ENCODE measurements around the gene NHLRC2.

The NHLRC2 gene

DNA sequence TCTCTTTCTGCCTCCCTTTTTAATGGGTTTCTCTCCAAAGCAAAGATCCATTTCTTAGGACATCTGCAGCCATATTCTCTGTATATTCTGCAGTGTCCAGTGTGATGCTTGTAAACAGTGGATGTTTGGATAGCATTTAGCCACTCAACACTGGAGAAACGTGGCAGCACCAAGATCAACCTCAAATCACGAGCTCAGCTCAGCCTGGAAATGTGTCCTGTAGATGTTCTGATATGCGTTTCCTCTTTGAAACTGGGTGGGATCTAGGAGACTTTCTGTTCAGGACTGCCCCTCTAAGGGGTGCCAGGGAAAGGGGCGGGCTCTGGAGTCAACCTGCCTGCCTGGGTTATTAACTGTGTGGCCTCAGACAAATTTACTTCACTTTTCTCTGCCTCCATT is 91.2 kb downstream of the NHLRC2 start:
- DNase-seq = no peak

DNA sequence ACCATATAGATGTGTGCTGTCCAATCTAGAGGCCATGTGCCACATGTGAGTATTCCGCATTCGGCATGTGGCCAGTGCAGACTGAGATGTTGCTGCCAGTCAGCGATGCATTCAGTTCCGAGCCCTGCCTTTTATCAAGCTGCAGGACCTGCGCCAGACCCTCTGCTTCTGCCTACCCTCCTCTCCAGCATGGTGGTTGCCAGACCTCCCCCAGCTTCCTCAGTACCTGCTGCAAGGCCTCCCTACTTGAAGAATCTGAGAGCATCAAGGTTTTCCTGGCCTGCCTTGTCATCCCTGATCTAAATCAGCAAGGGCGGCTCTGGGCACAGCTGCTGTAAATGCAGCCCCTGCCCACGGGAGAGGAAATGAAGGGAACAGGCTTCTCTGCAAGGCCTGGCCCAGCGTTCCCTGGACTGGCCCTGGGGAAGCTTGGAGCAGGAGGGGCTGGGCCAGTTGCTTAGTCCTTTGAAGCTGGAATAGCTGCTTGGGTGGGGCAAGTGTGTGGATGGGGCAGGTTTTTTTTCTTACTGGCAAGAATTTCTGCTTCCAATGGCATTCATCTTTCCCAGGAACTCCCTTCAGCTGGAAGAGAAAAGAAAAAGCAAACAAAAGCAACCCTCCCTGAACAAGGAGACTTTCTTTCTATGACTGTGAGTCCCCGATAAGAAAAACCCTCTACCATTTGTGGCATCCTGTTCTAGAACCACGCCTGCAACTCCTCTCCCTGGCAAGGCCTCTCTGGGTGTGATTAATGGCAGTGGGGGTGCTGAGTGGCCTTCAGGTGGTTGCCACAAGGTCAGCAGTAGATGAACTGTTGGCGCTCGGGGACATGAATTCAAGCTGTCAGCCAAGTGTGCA is 93.0 kb downstream of the NHLRC2 start:
- peak; percentile 50 for DNase-seq

DNA sequence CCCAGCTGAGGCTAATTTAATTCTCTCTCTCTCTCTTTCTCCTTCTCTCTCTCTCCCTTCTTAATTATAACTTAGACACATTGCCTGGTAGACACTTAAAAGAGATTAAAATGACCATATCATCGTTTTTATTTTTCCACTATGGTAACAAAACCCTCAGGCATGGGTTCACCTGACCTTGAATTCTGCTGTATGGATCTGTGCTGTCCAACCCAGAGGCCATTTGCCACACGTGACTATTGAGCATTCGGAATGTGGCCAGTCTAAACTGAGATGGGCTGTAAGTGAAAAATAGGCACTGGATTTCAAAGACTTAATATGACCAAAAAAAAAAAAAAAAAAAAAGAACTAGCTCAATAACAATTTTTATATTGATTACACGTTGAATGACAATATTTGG is 93.6 kb downstream of the NHLRC2 start:
- peak; percentile 50 for DNase-seq

DNA sequence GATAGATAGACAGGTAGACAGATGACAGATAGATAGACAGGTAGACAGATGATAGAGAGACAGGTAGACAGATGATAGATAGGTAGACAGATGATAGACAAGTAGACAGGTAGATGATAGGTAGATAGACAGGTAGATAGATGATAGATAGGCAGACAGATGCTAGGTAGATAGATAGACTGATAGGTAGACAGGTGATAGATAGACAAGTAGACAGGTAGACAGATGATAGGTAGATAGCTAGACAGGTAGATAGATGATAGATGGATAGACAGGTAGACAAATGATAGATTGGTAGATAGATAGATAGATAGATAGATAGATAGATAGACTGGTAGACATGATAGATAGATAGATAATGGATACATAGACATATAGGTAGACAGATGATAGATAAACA is 95.8 kb downstream of the NHLRC2 start:
- no peak for DNase-seq

DNA sequence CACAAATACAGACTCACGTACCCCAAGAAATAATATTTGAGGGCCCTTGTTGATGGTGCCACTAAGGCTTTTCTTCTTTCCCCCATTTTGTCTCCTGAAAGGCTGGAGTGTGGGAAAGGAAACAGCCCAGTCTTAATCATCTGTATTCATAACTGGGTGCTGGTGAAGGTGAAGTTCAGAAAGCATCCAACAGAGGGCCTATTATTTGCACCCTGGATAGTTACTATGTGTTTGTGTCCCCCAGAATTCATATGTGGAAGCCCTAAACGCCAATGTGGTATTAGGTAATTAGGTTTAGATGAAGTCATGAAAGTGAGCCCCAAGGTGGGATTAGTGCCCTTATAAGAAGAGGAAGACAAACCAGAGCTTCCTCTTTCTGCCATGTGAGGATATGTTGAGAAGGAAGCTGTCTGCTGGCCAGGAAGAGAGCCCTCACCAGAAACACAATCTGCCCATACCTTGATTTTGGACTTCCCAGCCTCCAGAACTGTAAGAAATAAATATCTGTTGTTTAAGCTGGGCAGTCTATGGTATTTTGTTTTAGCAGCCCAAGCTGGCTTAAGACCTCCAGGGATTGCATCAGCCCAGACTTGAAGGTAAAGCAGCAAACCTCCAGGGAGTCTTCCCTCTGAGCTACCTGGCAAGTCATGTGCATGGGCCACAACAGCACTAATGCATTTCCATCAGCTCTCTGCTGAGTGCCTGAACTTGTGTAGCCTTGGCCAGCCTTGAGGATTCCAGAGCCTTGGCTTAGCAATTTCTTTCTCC is 99.2 kb downstream of the NHLRC2 start:
- no peak for DNase-seq

DNA sequence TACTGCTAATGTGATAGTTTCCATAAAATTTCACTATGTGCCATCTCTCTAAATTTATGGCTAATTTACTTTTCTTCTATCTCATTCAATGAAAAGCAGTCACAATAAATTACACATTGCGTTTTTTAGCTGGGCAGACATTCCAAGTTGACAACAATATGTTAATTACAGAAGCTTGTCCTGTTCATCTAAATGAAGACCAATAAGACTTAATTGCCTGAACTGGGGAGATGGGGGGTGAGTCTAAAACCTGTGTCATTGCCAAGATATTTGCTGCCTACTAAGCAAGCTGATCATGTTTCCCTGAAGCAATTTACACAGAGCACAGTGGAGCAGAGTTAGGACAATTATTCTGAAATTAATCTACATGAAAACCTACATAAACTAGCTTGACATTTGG is 99.9 kb downstream of the NHLRC2 start:
- no peak for DNase-seq

DNA sequence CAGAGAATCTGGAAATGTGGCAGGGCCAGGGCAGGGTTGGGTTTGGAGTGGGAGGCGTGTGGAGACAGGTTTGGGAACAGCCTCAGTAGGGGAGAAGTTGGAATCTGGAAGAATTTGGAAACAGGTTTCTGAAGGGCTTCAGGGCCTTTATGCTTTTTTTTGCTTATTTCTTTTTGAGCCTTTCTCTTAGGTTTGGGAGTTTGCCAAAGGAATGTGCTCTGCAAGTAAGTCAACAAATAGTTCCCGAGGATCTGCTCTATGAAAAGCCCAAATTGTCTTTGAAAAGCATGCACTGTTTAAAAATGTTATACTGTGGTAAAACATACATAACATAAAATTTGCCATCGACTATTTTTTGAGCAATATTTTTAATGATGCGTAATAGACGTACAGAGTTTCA is 102.6 kb downstream of the NHLRC2 start:
- no peak for DNase-seq

DNA sequence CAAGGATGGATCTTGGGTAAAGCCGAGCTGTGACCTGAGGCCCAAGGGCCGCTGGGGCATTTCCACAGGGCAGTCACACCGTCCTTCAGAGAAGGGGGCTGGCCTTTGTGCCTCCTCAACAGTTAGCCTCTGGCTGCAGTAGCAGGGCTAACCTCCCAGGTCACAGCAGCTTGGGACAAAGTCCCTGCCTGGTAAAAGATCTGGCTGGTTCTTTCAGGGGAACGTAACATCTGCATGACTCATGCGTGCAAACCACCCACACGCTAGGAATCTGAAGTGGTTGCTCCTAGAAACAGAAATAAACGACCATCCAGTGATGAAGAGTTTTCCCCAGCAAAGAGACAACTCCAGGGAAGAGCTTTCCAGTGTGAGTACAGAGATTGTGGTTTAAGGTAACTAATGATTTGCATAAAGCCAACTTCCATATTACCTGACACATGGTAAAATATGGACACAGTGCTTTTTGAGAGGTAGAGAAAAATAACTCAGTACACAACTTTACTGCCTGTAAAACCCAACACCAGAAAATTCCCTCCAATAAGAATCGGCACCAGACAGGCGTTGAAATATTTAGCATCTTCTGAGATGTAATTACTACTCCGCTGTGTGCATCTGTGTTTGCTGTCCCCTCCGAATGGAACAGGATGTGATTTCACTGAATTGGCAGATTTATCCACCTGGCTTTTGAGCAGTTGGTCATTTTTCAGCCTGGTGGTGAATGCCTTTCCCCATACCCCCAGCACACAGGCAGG is 104.3 kb downstream of the NHLRC2 start:
- DNase-seq = peak; percentile 7

DNA sequence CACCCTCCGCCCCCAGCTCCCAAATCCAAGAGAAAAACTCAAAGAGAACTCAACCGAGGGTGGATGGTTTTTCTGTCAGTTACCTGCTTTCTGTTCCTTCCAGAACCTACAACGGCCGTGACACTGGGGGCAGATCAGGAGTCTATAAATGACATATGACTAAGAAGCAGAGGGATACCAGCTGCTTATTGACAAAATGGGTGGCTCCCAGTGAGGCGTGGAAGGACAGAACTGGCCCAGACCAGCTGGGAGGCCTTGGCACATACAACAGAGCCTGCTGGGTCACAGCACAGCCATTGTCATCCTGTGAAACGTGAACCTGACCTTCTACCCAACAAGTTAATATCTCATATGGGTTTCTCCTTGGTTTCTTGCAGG is 104.9 kb downstream of the NHLRC2 start:
- no peak for DNase-seq

DNA sequence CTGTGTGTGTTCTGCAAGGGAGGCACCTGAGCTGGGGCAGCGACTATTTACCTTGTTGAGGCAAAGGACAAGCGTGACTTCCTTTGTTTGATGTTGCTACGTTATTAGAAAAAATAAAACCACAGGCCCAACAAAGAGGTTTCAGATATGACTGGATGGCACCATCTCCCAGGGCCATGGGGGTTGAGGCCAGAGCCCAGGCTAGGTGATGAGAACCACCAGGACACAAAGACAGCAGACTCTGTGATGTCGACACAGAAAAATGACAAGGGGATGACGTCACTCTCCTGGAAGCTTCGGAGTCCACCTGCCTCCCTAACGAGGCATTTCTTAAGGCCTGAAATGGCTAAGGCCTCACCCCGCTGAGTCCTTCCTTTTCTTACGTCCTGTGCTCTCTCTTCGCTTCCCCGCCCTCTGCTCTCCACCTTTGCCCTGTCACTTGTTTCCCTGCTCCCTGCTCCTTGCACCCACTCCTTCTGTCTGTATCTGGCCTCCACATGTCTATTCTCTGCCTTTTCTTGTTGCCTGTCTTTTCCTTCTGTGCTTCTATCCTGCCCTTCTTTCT is 106.2 kb downstream of the NHLRC2 start:
- DNase-seq = no peak

DNA sequence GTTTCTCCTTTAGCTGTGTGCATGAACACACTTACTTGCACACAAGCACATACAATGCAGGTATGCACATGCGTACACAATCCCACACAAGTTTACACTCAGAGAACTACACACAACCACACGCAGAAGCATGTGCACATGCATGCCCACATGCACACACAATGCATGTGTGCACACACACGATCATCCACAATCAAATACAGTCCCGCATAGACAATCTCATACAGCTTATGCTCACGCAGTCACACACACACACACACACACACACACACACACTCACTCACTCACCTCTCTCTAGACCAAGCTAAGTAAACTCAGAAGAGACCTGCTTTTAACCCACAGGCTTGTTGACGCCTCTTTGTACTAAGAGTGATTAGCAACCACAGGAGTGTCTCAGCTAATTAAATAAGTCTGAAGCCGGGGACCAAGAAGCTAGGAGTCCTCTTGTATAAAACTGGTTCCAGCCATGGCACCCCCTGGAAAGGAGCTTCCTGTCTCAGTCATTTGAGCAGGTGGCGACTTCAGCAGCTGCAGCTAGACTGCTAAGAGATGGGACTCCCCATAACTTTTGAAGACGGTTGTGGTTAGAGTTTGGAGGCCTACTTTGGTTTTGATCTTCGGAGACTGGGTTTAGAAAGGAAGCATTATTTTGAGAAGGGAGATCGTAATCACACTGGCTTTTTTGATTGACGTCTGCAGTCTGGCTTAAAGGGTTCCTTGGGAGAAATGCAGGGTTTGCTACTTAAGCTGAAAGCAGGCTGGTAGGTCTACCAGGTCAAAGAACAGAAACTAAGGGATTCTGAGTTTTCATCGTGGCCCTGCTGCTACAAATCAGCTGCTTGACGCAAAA is 106.9 kb downstream of the NHLRC2 start:
- DNase-seq = no peak

DNA sequence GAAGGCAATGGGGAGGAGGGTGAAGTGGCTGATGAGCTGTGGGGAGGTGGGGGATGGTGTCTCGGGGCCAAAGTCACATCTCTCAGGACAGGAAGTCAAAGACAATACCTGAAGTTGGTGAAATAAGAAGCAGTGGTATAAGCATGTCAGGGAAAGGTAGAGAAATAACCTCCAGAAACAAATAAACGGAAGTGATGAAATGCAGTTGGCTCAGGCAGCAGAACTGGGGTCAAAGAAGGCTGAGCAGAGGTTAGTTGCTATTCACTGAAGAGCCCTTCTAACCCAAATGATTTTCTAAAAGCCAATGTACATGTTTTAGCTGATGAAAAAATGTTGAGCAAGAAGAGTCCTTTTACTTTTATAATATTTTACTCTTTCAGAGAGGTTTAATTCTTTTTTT is 110.6 kb downstream of the NHLRC2 start:
- no peak for DNase-seq

DNA sequence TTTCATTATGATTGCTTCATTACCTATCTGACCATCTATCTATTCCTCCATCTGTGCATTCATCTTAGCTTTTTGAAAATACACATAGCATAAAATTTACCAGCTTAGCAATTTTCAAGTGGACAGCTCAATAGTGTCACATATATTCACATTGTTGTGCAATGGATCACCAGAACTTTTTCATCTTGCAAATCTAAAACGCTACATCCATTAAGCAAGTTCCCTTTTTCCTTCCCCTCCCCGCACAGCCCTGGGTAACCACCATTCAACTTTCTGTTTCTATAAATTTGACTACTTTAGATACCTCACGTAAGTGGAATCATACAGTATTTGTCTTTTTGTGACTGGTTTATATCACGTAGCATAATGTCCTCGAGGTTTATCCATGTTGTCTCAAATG is 111.2 kb downstream of the NHLRC2 start:
- DNase-seq = no peak
